Lung (tissue), 13 donors: ENCODE measurements around the gene POMP. TPM values are rescaled to one million over a fixed set of nuclear protein-coding genes. Genes with fewer than 3 reads are reported as not detected.

Experiments used
- ATAC-seq: fragments of 200-7000 bp; cut with Tn5 transposase; one replicate; pipeline ENCODE4 v1.9.1; 2020; ENCODE audit warnings: moderate number of reproducible peaks; ENCODE audit not compliant: insufficient read depth, low FRiP score
- DNase-seq, 3 donors: peaks; one replicate each; pipeline ENCODE4 v3.0.0-alpha.2; 2013 to 2017
- H3K27ac ChIP-seq, 2 donors: one replicate each; pipeline ENCODE4 v1.5.1; 2013; ENCODE audit warnings: mild to moderate bottlenecking in 2 of 2, moderate library complexity in 2 of 2, control low read depth in 1 of 2, inconsistent platforms in 1 of 2, low read depth in 1 of 2, low read length in 1 of 2
- H3K27me3 ChIP-seq, 3 donors: one replicate each; pipeline ENCODE4 v1.5.1; 2013; ENCODE audit warnings: low read length in 2 of 3; ENCODE audit not compliant: control insufficient read depth in 3 of 3, insufficient read depth in 3 of 3
- H3K36me3 ChIP-seq, 4 donors: one replicate each; pipeline ENCODE4 v1.5.1; 2013; ENCODE audit warnings: low read length in 4 of 4, mild to moderate bottlenecking in 1 of 4, moderate library complexity in 1 of 4; ENCODE audit not compliant: control insufficient read depth in 4 of 4, insufficient read depth in 4 of 4
- H3K4me1 ChIP-seq, 5 donors: one replicate each; pipeline ENCODE4 v1.5.1; 2013; ENCODE audit warnings: low read length in 5 of 5, mild to moderate bottlenecking in 2 of 5, moderate library complexity in 1 of 5; ENCODE audit not compliant: control insufficient read depth in 5 of 5, insufficient read depth in 5 of 5
- H3K4me3 ChIP-seq: one replicate; pipeline ENCODE4 v1.5.1; 2013; ENCODE audit warnings: mild to moderate bottlenecking, control low read depth, moderate library complexity
- H3K9ac ChIP-seq, 2 donors: one replicate each; pipeline ENCODE4 v1.5.1; 2013; ENCODE audit warnings: low read length in 2 of 2, control low read depth in 1 of 2; ENCODE audit not compliant: insufficient read depth in 1 of 2
- H3K9me3 ChIP-seq, 4 donors: one replicate each; pipeline ENCODE4 v1.5.1; 2013; ENCODE audit warnings: low read length in 3 of 4, mild to moderate bottlenecking in 1 of 4, moderate library complexity in 1 of 4; ENCODE audit not compliant: control insufficient read depth in 4 of 4, insufficient read depth in 3 of 4
- CTCF ChIP-seq: IDR thresholded peaks from 2 replicates; pipeline ENCODE4 v1.5.1; 2012; ENCODE audit warnings: mild to moderate bottlenecking; ENCODE audit errors: control extremely low read depth, extremely low read depth
- WGBS, 2 donors: extraction: QIAGEN DNeasy Blood & Tissue Kit; methylation state at CpG; one replicate each; pipeline ENCODE4 v1.1.7; 2013; 5-methylcytosine and 5-hydroxymethylcytosine counted together
- polyA plus RNA-seq, 2 donors: library from polyadenylated mRNA; stranded (reverse); fragments of 200-250 nt; gene quantifications; one replicate each; pipeline ENCODE4 v1.2.1, GENCODE V29; 2013
- small RNA-seq: library from RNA; depleted of rRNA; stranded (forward); fragments of <200 nt; gene quantifications from one replicate; pipeline ENCODE3, GENCODE V24; 2014; ENCODE audit warnings: low replicate concordance
- total RNA-seq, 2 donors: library from RNA; depleted of rRNA in 1 of 2; stranded (reverse); fragments of >200 nt in 1 of 2; gene quantifications; one replicate each; pipeline ENCODE4 v1.2.1, GENCODE V29; 2014 to 2021
- donor health status: control.
- donor health status: control.
- donor health status: Bipolar disorder and iron deficiency.
- donor health status: healthy.
- donor health status: DM: yes; HTN: yes; CAD: no.

POMP gene
- total and polyA plus RNA-seq, 4 donors: 33.6 to 89.9 (median 72.8) TPM

GRCh38 chr13:28725046-28725610 lies 66.2 kb downstream of the POMP start:
- no peak for TF ChIP-seq CTCF
- Histone ChIP-seq H3K4me3 (no peak overlapping the region), H3K27me3 (peaks cover 0 to 5% (median 4%) of the 10 kb centered on the region in 3 donors), H3K36me3 (no peaks in the 10 kb centered on the region), H3K27ac (no peak overlapping the region), H3K4me1 (no peaks in the 10 kb centered on the region), H3K9me3 (no peaks in the 10 kb centered on the region), H3K9ac (no peak overlapping the region)
- ATAC-seq (no peak), DNase-seq (no peak)
- WGBS, 2 donors: 82 to 92% methylated on average over 3 of the region's 3 CpGs

Small RNA genes within 50 kb of the gene (small RNA-seq; reads per million reads assigned to genes)
- gene RF00019 (not detected), gene RNU6-53P (not detected)

Other genes starting within 250 kb of the POMP start
- gene FLT1, start 164.0 kb upstream of the POMP start, total RNA-seq: 10 to 100 TPM; 36.3 to 71.3 TPM
- gene FLT1, start 164.0 kb upstream of the POMP start, polyA plus RNA-seq: 10 to 100 TPM in 1 of 2 donors, 1 to 10 TPM in 1; 4.7 to 48.1 TPM
- 10 to 100 TPM in 1 of 2 donors, 1 to 10 TPM in 1; 7.5 to 10.9 TPM for gene SLC46A3, start 59.8 kb downstream of the POMP start, total RNA-seq
- 10 to 100 TPM in 1 of 2 donors, 1 to 10 TPM in 1; 6.9 to 10.3 TPM for gene SLC46A3, start 59.8 kb downstream of the POMP start, polyA plus RNA-seq
- under 1 TPM; 0.09 to 0.54 TPM for gene MTUS2, start 161.2 kb downstream of the POMP start, total RNA-seq
- gene MTUS2, start 161.2 kb downstream of the POMP start, polyA plus RNA-seq: under 1 TPM; 0.03 to 0.06 TPM